Measurements from ENCODE around the gene OGDHL. TPM values are rescaled to one million over a fixed set of nuclear protein-coding genes. Genes with fewer than 3 reads are reported as not detected.

OGDHL gene
- total RNA-seq, 1 experiment from 2014 or later, result 1.5 TPM

- DNase-seq (ENCODE audit: low read depth), result no peak
These were observed 72.1 kb downstream of the OGDHL start for GRCh38 chr10:49689882-49690510.

DNA sequence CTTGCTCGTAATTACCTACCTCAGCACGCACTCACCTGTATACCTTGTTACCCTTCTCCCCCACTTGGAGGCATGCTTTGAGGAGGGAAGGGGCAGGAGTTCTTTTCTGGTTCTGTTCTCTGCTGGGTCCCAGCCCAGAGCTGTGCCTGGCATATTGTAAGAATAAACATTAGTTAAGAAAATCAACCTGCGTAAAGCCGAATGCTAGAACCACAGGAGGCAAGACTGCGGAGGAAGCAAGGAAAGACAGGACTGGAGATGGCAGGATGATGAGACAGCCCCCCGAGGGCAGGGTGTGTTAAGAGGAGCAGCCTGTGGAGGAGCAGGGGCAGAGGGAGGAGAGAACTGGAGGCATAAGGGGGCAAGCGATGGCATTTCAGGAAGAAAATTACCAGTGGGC, 73.2 kb downstream of the OGDHL start:
- DNase-seq (ENCODE audit: low read depth), result no peak

- DNase-seq (ENCODE audit: low read depth), result no peak
These were observed 73.8 kb downstream of the OGDHL start for GRCh38 chr10:49688261-49688846.

- DNase-seq (ENCODE audit: low read depth), result no peak
These were observed 75.5 kb downstream of the OGDHL start for GRCh38 chr10:49686651-49687050.

Other genes with a start within 250 kb of the OGDHL start
- 5.4 and 14.3 TPM in 2 replicates for gene ERCC6, start 223.2 kb downstream of the OGDHL start, total RNA-seq (2014; rRNA removed; shearing (Covaris generic))
- not detected in 2 replicates for gene SLC18A3, start 152.0 kb downstream of the OGDHL start, total RNA-seq (2014; rRNA removed; shearing (Covaris generic))
- not detected in 2 replicates for gene CHAT, start 148.3 kb downstream of the OGDHL start, total RNA-seq (2014; rRNA removed; shearing (Covaris generic))
- gene C10orf53, start 82.7 kb downstream of the OGDHL start, total RNA-seq (2014; rRNA removed; shearing (Covaris generic)), result not detected in 2 replicates
- gene PARG, start 179.7 kb upstream of the OGDHL start, total RNA-seq (2014; rRNA removed; shearing (Covaris generic)), result 18.0 and 22.6 TPM in 2 replicates
- gene TIMM23B, start 179.7 kb upstream of the OGDHL start, total RNA-seq (2014; rRNA removed; shearing (Covaris generic)), result 5.8 and 7.6 TPM in 2 replicates
- gene AGAP6, start 226.1 kb upstream of the OGDHL start, total RNA-seq (2014; rRNA removed; shearing (Covaris generic)), result 2.9 and 7.0 TPM in 2 replicates